ENCODE measurements around the gene COX14. TPM values are rescaled to one million over a fixed set of nuclear protein-coding genes. Genes with fewer than 3 reads are reported as not detected.
"Not testable (repeated sequence)": the region's sequence is repeated elsewhere in the genome, so short reads cannot be mapped to it uniquely, and the experiment has no call there.

COX14 gene
- total RNA-seq, 1 donor from 2014 or later, result 23.3 TPM

GRCh38 chr12:50151047-50151687 is 39.1 kb downstream of the COX14 start:
- no peaks in the 10 kb centered on the region for H3K4me1 Mint-ChIP-seq (ENCODE audit: low read depth, unreplicated experiment)
- TF ChIP-seq, protein P1, sequence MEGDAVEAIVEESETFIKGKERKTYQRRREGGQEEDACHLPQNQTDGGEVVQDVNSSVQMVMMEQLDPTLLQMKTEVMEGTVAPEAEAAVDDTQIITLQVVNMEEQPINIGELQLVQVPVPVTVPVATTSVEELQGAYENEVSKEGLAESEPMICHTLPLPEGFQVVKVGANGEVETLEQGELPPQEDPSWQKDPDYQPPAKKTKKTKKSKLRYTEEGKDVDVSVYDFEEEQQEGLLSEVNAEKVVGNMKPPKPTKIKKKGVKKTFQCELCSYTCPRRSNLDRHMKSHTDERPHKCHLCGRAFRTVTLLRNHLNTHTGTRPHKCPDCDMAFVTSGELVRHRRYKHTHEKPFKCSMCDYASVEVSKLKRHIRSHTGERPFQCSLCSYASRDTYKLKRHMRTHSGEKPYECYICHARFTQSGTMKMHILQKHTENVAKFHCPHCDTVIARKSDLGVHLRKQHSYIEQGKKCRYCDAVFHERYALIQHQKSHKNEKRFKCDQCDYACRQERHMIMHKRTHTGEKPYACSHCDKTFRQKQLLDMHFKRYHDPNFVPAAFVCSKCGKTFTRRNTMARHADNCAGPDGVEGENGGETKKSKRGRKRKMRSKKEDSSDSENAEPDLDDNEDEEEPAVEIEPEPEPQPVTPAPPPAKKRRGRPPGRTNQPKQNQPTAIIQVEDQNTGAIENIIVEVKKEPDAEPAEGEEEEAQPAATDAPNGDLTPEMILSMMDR (IDR thresholded peaks at IDR 0.05; ENCODE audit: partially characterized antibody, unreplicated experiment), result no peak
- peaks cover 2% of the 10 kb centered on the region for H3K27me3 Mint-ChIP-seq (ENCODE audit: unreplicated experiment)
- H3K36me3 Mint-ChIP-seq (ENCODE audit: unreplicated experiment), result no peaks in the 10 kb centered on the region
- H3K4me3 Mint-ChIP-seq (ENCODE audit: unreplicated experiment), result no peak overlapping the region
- H3K27ac Mint-ChIP-seq (ENCODE audit: unreplicated experiment), result no peak overlapping the region
- no peaks in the 10 kb centered on the region for H3K9me3 Mint-ChIP-seq (ENCODE audit: unreplicated experiment)
- DNase-seq, result no peak

DNA sequence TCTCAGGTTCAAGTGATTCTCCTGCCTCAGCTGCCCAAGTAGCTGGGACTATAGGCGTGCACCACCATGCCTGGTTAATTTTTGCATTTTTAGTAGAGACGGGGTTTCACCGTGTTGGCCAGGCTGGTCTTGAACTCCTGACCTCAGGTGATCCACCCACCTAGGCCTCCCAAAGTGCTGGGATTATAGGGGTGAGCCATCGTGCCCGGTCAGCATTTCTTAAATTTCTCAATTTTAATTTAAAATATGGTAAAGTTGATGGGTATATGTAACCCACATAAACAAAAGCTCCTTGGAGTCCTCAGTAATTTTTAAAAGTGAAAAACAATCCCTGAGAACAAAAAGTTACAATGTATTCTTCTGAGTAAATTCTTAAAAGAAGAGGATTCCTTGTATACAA is 42.9 kb downstream of the COX14 start:
- peaks cover 17% of the 10 kb centered on the region for H3K36me3 Mint-ChIP-seq (ENCODE audit: unreplicated experiment)
- H3K27me3 Mint-ChIP-seq (ENCODE audit: unreplicated experiment); H3K9me3 Mint-ChIP-seq (ENCODE audit: unreplicated experiment); H3K4me1 Mint-ChIP-seq (ENCODE audit: low read depth, unreplicated experiment); H3K4me3 Mint-ChIP-seq (ENCODE audit: unreplicated experiment); DNase-seq; H3K27ac Mint-ChIP-seq (ENCODE audit: unreplicated experiment): not testable (repeated sequence)

- Mint-ChIP-seq H3K27me3 (ENCODE audit: unreplicated experiment) (no peaks in the 10 kb centered on the region), H3K4me1 (ENCODE audit: low read depth, unreplicated experiment) (no peaks in the 10 kb centered on the region), H3K27ac (ENCODE audit: unreplicated experiment) (no peak overlapping the region), H3K36me3 (ENCODE audit: unreplicated experiment) (peaks cover 17% of the 10 kb centered on the region), H3K4me3 (ENCODE audit: unreplicated experiment) (no peak overlapping the region), H3K9me3 (ENCODE audit: unreplicated experiment) (peaks cover 4% of the 10 kb centered on the region)
- TF ChIP-seq, protein P1 (IDR thresholded peaks at IDR 0.05; ENCODE audit: partially characterized antibody, unreplicated experiment), result no peak
- DNase-seq, result no peak
These were observed 44.6 kb downstream of the COX14 start for GRCh38 chr12:50156641-50157040.

DNA sequence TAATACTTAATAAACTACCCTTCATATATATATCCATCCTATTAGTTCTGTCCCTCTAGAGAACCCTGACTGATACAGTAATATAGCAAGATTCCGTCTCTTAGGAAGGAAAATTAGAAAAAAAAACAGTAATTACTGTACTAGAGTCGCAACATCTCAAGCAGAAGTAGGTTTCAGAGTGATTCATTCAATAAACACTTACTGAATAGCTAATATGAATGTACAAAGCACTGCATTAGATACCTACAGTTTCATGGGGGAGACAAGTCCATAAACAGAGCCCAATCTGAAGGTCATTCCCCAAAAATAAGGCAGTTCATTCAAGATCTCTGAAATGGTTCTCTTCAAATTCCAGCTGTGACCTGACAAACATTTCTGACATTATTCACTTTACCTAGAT is 45.2 kb downstream of the COX14 start:
- H3K4me3 Mint-ChIP-seq (ENCODE audit: unreplicated experiment), result no peak overlapping the region
- no peak for DNase-seq
- TF ChIP-seq, protein P1 (IDR thresholded peaks at IDR 0.05; ENCODE audit: partially characterized antibody, unreplicated experiment), result no peak
- H3K36me3 Mint-ChIP-seq (ENCODE audit: unreplicated experiment), result peaks cover 17% of the 10 kb centered on the region
- H3K27me3 Mint-ChIP-seq (ENCODE audit: unreplicated experiment), result no peaks in the 10 kb centered on the region
- peaks cover 4% of the 10 kb centered on the region for H3K9me3 Mint-ChIP-seq (ENCODE audit: unreplicated experiment)
- H3K4me1 Mint-ChIP-seq (ENCODE audit: low read depth, unreplicated experiment), result no peaks in the 10 kb centered on the region
- no peak overlapping the region for H3K27ac Mint-ChIP-seq (ENCODE audit: unreplicated experiment)

DNA sequence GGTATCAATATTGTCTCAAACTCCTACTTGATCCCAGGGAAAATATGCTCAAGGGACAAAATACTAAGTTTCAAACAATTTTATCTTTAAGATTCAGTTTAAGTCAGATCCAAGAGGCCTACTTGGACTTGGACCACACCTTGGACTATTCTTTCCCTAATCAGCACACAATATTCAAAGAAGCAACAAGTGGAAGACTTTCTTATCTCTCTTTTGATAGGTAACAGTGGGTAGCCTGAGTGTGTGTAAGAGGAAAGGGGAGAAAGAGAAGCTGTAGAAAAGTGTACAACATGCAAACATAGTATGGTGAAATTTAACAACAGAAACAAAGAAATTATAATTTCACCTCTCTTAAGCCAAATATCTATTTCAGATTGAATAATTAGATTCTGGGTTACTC is 48.6 kb downstream of the COX14 start:
- H3K27ac Mint-ChIP-seq (ENCODE audit: unreplicated experiment), result no peak overlapping the region
- H3K9me3 Mint-ChIP-seq (ENCODE audit: unreplicated experiment), result peaks cover 4% of the 10 kb centered on the region
- no peak for DNase-seq
- TF ChIP-seq, protein P1 (IDR thresholded peaks at IDR 0.05; ENCODE audit: partially characterized antibody, unreplicated experiment), result no peak
- peaks cover 17% of the 10 kb centered on the region for H3K36me3 Mint-ChIP-seq (ENCODE audit: unreplicated experiment)
- H3K4me1 Mint-ChIP-seq (ENCODE audit: low read depth, unreplicated experiment), result peaks cover 6% of the 10 kb centered on the region
- H3K4me3 Mint-ChIP-seq (ENCODE audit: unreplicated experiment), result no peak overlapping the region
- H3K27me3 Mint-ChIP-seq (ENCODE audit: unreplicated experiment), result peaks cover 1% of the 10 kb centered on the region

Data from glutamatergic neuron (in vitro differentiated cells).